Caco-2 (cell line): Measurements from ENCODE around the gene RAB4B. TPM values are rescaled to one million over a fixed set of nuclear protein-coding genes. Genes with fewer than 3 reads are reported as not detected.

Experiments
- BruUV-seq: library from RNA; stranded (reverse); fragments of 400-500 nt; replicated peaks from 2 replicates; lab custom pipeline; 2021; lab: Mats Ljungman, UMichigan
- CTCF ChIA-PET: fragments of 300-600 bp; sonication (Branson Sonifier 250); formaldehyde crosslinking; loops from one replicate; lab custom pipeline; 2022; ENCODE audit warnings: antibody characterized with exemption; lab: Charles Lee
- POLR2A ChIA-PET: fragments of 300-600 bp; sonication (Branson Sonifier 250); formaldehyde crosslinking; loops from one replicate; lab custom pipeline; 2022; ENCODE audit warnings: antibody characterized with exemption; lab: Charles Lee
- DNase-seq, 2 experiments: peaks; one replicate each; pipeline versions ENCODE4 v3.0.0 to v3.0.0-alpha.2; 2020 to 2022
- H3K27me3 ChIP-seq: replicated peaks from 2 replicates; pipeline ENCODE4 v1.6.0; 2011; ENCODE audit warnings: low read length; ENCODE audit not compliant: control insufficient read depth, insufficient read depth
- H3K36me3 ChIP-seq: 2 replicates; pipeline ENCODE4 v1.5.1; 2011; ENCODE audit warnings: low read length; ENCODE audit not compliant: control insufficient read depth, insufficient read depth
- H3K4me1 ChIP-seq: fragments of 250-450 bp; sonication (Bioruptor Pico); 2 replicates; pipeline ENCODE4 v1.5.1; 2020; ENCODE audit warnings: mild to moderate bottlenecking
- H3K4me3 ChIP-seq: 2 replicates; pipeline ENCODE4 v1.5.1; 2011; ENCODE audit warnings: low read depth, mild to moderate bottlenecking, control low read depth, low read length
- H3K9me3 ChIP-seq: fragments of 250-450 bp; sonication (Bioruptor Pico); 2 replicates; pipeline ENCODE4 v1.5.1; 2020; ENCODE audit warnings: mild to moderate bottlenecking, moderate library complexity
- H3K27ac Mint-ChIP-seq: one replicate; pipeline ENCODE4 v1.8.0; 2022; ENCODE audit warnings: mixed read lengths; ENCODE audit not compliant: unreplicated experiment
- H3K27me3 Mint-ChIP-seq: one replicate; pipeline ENCODE4 v1.8.0; 2022; ENCODE audit warnings: mixed read lengths; ENCODE audit not compliant: insufficient read depth, unreplicated experiment
- H3K36me3 Mint-ChIP-seq: one replicate; pipeline ENCODE4 v1.8.0; 2022; ENCODE audit warnings: mild to moderate bottlenecking, mixed read lengths; ENCODE audit not compliant: insufficient read depth, unreplicated experiment
- H3K4me1 Mint-ChIP-seq: one replicate; pipeline ENCODE4 v1.8.0; 2022; ENCODE audit warnings: low read depth, mixed read lengths; ENCODE audit not compliant: unreplicated experiment
- H3K4me3 Mint-ChIP-seq: one replicate; pipeline ENCODE4 v1.8.0; 2022; ENCODE audit warnings: mild to moderate bottlenecking, moderate library complexity, mixed read lengths; ENCODE audit not compliant: unreplicated experiment
- H3K9me3 Mint-ChIP-seq: one replicate; pipeline ENCODE4 v1.8.0; 2022; ENCODE audit warnings: mixed read lengths; ENCODE audit not compliant: unreplicated experiment
- CTCF ChIP-seq, 2 experiments: fragments of 200-600 bp in 1 of 2; IDR thresholded peaks; 1 replicate in 1 of 2; 2 replicates in 1 of 2; pipeline versions ENCODE4 v1.5.1 to v1.8.0; 2011 to 2022; ENCODE audit warnings: antibody characterized with exemption in 1 of 2, control low read depth in 1 of 2, inconsistent platforms in 1 of 2, low read depth in 1 of 2, low read length in 1 of 2, mild to moderate bottlenecking in 1 of 2, moderate library complexity in 1 of 2; ENCODE audit not compliant: insufficient read depth in 1 of 2, severe bottlenecking in 1 of 2, unreplicated experiment in 1 of 2
- intact Hi-C: fragments of 100-400 bp; cut with micrococcal nuclease; formaldehyde crosslinking; loops from one replicate; pipeline ENCODE4 v1.10.0; 2022; ENCODE audit not compliant: unreplicated experiment
- total RNA-seq: library from RNA; stranded (reverse); gene quantifications from 2 replicates; pipeline ENCODE4 v1.2.3, GENCODE V29; 2022

The RAB4B gene
- total RNA-seq, 1 experiment from 2014 or later = 21.5 TPM

GRCh38 chr19:40733149-40733548 lies 44.9 kb upstream of the RAB4B start:
- no peak for TF ChIP-seq CTCF (IDR thresholded peaks at IDR 0.05; ENCODE audit: insufficient read depth in 1 of 2, low read depth in 1 of 2, low read length in 1 of 2, severe bottlenecking in 1 of 2, unreplicated experiment in 1 of 2)

GRCh38 chr19:40735013-40735771 lies 42.9 kb upstream of the RAB4B start:
- Mint-ChIP-seq H3K27me3 (no peaks in the 10 kb centered on the region), H3K9me3 (no peaks in the 10 kb centered on the region), H3K4me3 (no peak overlapping the region), H3K36me3 (peaks cover 98% of the 10 kb centered on the region), H3K27ac (peak overlapping the region; percentile 22), H3K4me1 (peaks cover 14% of the 10 kb centered on the region)
- CTCF ChIA-PET = no interaction called here
- BruUV-seq = no TSS peak
- H3K4me1 ChIP-seq = no peaks in the 10 kb centered on the region
- no peak for DNase-seq
- intact Hi-C loops = no loop called here
- H3K36me3 ChIP-seq = peaks cover 18% of the 10 kb centered on the region
- no peaks in the 10 kb centered on the region for H3K9me3 ChIP-seq
- H3K4me3 ChIP-seq = no peak overlapping the region
- no peak for TF ChIP-seq CTCF (IDR thresholded peaks at IDR 0.05; ENCODE audit: insufficient read depth in 1 of 2, low read depth in 1 of 2, low read length in 1 of 2, severe bottlenecking in 1 of 2, unreplicated experiment in 1 of 2)
- POLR2A ChIA-PET = interaction anchor here (1.1 kb wide), 1 partner anchor 10 kb away, joined by 3 read pairs; no protein-coding TSS in a partner anchor
- no peaks in the 10 kb centered on the region for H3K27me3 ChIP-seq

More at GRCh38 chr19:40733149-40733548, 44.9 kb upstream of the RAB4B start:
- H3K36me3 ChIP-seq = peaks cover 18% of the 10 kb centered on the region
- H3K9me3 ChIP-seq = no peaks in the 10 kb centered on the region
- no peaks in the 10 kb centered on the region for H3K27me3 ChIP-seq
- H3K27ac Mint-ChIP-seq = no peak overlapping the region
- intact Hi-C loops = no loop called here
- POLR2A ChIA-PET = interaction anchor here (0.6 to 1.2 kb wide), 3 partner anchors 10 to 45 kb away, joined by 3 to 5 read pairs (median 3); partner anchors contain the start of genes COQ8B, ITPKC and RAB4B
- H3K4me1 ChIP-seq = no peaks in the 10 kb centered on the region
- no peak overlapping the region for H3K4me3 ChIP-seq
- H3K27me3 Mint-ChIP-seq = no peaks in the 10 kb centered on the region
- H3K4me3 Mint-ChIP-seq = no peak overlapping the region
- no TSS peak for BruUV-seq
- no peaks in the 10 kb centered on the region for H3K9me3 Mint-ChIP-seq
- peaks cover 14% of the 10 kb centered on the region for H3K4me1 Mint-ChIP-seq
- CTCF ChIA-PET = interaction anchor here (1.4 kb wide), 1 partner anchor 16 kb away, joined by 3 read pairs; the partner anchor contains the start of genes COQ8B and ITPKC
- H3K36me3 Mint-ChIP-seq = peaks cover 96% of the 10 kb centered on the region
- DNase-seq = no peak

- TF ChIP-seq CTCF (IDR thresholded peaks at IDR 0.05; ENCODE audit: insufficient read depth in 1 of 2, low read depth in 1 of 2, low read length in 1 of 2, severe bottlenecking in 1 of 2, unreplicated experiment in 1 of 2) = no peak
- H3K9me3 Mint-ChIP-seq = no peaks in the 10 kb centered on the region
- H3K4me3 Mint-ChIP-seq = no peak overlapping the region
- Histone ChIP-seq H3K36me3 (peaks cover 16% of the 10 kb centered on the region), H3K9me3 (no peaks in the 10 kb centered on the region), H3K27me3 (no peaks in the 10 kb centered on the region), H3K4me3 (no peak overlapping the region), H3K4me1 (no peaks in the 10 kb centered on the region)
- peaks cover 16% of the 10 kb centered on the region for H3K4me1 Mint-ChIP-seq
- no peak overlapping the region for H3K27ac Mint-ChIP-seq
- intact Hi-C loops = no loop called here
- POLR2A ChIA-PET = no interaction called here
- H3K27me3 Mint-ChIP-seq = no peaks in the 10 kb centered on the region
- no TSS peak for BruUV-seq
- peaks cover 98% of the 10 kb centered on the region for H3K36me3 Mint-ChIP-seq
- CTCF ChIA-PET = no interaction called here
- no peak for DNase-seq
These were observed 41.4 kb upstream of the RAB4B start for GRCh38 chr19:40736661-40737060.
